ENCODE measurements around the gene TXK.

GRCh38 chr4:48175806-48176205 is 41.8 kb upstream of the TXK start:
- TF ChIP-seq POLR2A (IDR thresholded peaks at IDR 0.05; ENCODE audit: low read length) (no peak), GATA1 (IDR thresholded peaks at IDR 0.05; ENCODE audit: low read depth, low read length) (no peak)

All from erythroblast (primary cell).